ENCODE measurements around the gene COMMD9. TPM values are rescaled to one million over a fixed set of nuclear protein-coding genes. Genes with fewer than 3 reads are reported as not detected.
A peak's percentile ranks its signal among the peaks of the same experiment; 100 is the strongest.

COMMD9 gene
- total RNA-seq, 1 experiment from 2014 or later = 80.1 TPM

DNA sequence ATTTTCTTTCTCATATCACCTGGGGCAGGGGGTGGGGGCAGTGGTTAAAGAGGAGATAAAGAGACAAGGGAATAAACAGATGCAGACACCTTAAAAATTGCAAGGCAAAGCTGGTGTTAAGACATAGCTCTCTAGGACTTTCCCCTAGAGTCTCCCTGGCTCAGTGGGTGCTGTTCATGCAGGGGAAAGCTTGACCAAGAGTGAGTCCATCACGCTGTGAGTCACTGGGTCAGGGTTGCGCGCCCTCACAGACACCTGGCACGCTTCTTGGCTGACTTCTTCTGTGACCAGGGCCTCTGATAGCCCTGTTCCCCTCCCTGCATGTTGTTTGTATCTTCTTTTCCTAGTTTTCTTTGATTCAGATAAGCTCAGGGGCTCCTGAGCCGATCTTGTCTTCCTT is 31.9 kb downstream of the COMMD9 start:
- peak; percentile 76 for DNase-seq (ENCODE audit: low read depth)

DNA sequence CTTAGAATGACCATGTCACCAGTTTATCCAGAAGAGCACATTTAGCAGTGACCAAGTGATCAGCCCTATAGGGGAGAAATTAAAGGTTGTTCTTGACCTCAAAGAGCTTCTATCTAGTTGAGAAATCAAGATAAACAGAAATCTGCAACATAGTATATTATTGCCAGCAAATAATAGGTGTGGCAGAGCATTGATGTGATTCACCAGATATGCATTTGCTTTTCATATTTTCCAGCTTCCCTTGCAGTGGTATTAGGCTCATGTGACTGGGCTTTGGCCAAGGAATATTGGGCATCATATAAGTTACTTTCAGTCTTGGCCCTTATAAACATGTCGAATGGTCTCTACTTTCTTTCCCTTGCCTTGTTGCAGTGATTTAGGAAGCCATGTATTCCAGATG is 34.5 kb downstream of the COMMD9 start:
- peak; percentile 36 for DNase-seq (ENCODE audit: low read depth)

DNA sequence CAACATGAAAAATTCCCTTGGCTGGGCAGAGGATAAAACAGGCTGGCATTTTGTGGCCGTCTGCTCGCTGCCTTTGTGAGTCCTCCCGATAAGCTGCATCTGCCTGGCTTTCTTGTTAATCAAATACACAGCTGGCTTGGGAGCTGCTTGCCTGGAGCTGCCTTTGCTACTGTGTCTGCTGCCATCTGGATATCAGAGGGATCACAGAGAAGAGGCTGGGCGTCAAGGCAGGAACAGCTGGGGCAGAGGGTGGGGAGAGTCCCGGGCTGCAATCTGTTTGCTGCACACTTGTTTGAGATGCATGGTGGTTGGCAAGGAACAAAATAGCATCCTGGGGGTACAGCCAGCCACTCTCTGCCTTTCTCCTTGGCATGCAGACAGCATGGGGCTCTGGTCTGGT is 36.0 kb downstream of the COMMD9 start:
- no peak for DNase-seq (ENCODE audit: low read depth)

DNA sequence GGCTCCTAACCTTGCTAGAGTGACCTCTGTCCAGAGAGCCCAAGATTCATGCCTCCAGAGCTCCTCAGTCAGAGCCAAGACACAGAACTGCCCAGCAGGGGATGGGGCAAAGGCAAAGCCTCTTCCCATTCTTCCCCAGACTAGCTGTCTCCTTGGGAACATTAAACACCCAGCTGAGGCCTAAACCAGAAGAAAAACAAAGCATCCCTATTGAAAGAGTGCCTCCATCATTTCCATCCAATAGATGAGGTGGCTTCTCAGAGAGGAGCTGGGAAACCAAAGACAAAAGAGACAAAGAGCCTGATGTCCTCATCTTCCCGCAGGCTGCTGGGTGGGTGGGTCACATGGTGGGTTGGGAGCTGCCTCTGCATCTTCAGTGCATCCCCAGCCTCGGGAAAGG is 37.4 kb downstream of the COMMD9 start:
- DNase-seq (ENCODE audit: low read depth) = no peak

DNA sequence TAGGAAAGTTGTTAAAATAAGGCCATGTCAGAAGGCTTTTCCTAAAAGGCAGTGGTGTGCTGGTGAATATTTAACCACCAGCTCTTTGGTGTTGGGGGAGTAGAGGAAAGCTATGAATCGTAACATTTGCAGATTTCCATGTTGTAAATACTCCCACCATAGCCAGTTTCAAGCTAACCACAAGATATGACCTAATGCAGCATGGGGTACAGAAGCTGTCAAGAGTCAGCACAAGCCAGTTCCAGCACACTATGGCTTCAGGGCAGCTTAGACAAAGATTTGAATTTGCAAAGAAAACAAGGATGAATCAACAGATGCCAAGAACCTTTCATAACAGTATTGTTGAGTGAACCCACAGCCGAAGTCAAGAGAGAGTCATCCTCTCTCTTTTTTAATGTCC is 40.0 kb downstream of the COMMD9 start:
- DNase-seq (ENCODE audit: low read depth) = peak; percentile 94

DNA sequence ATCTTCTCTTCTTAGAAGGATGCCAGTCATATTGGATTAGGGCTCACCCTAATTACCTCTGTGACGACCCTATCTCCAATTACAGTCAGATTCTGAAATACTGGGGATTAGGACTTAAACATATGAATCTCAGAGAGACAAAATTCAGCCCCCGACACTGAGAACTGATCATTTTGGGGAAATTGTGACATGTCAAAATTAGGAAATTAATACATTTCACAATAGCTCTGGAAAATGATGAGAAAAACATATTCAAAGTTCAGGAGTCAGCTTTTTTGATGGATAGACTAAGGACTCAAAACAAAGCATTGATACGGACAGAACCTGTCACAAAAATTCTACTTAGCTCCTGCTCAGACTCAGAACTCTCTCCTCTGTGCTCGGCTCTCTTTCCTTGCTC is 40.8 kb downstream of the COMMD9 start:
- no peak for DNase-seq (ENCODE audit: low read depth)

DNA sequence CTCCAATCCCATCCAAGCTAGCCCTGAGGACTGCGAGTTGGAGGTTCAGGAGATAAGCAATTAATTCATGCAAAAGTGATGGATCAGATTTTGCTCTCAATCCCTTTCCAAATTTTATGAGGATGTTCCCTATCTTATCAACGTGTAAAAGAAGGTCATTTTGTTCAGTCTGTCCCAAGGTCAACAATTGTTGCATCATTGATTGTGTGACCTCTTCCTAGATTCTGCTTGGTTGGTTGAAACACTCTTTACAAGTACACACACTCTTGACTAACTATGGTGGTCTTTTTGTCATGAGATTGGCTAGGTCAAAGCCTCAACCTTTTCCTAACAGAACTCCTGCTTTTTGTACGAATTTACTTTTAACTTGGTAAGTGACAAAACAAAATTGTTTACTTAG is 41.7 kb downstream of the COMMD9 start:
- no peak for DNase-seq (ENCODE audit: low read depth)

DNA sequence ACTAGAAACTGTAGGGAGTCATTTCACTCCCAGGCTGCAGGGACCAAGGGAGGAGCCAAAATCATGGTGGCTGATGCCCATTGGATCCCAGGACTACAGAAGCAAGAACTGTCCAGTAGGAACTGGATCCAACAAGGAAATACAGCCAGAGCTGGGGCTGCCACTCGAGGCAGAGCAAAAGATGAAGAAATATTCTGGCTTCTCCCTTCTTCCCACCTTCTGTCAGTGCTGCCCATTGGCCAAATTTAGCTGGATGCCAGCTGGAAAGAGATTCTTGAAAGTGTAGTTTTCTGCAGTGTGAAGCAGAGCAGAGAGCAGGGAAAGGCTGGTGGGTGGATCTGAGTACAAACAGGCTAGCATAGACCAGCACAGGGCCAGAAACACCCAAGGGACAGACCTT is 45.6 kb downstream of the COMMD9 start:
- no peak for DNase-seq (ENCODE audit: low read depth)

DNA sequence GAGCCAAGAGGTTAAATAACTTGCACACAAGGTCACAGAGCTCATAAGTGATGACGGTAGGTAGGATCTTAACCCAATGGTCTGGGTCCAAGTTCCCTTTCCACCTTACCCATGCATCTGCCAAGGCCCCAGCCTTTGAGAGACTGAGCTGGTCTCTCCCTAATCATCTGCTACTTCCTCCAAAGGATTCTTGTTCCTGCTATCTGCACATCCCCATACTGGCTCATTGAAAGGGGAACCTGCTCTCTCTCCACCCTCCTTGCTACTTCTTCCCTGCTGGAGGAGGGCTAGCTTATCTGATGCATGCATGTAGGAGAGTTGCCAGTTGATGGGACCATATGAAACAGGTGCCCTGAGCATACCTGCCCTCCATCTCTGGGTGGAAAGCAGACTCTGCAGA is 47.7 kb downstream of the COMMD9 start:
- no peak for DNase-seq (ENCODE audit: low read depth)

DNA sequence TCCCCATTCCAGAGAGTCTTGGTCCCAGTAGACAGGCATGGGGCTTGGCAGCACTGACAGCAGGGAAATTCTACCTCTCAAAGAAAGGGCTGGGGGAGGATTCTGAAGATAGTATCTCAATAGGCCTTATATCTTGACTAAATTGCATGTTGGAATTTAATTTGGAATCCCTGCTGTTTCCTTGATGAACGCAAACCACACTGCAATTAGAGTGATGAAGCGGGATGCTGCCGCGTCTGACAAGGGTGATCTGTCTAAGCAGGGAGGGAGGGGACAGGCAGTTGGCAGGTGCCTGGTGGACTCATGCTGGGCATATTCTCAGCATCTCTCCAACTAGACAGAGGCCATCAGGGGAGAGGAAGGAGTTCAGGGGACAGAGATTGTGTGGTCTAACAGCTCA is 48.4 kb downstream of the COMMD9 start:
- peak; percentile 15 for DNase-seq (ENCODE audit: low read depth)

DNA sequence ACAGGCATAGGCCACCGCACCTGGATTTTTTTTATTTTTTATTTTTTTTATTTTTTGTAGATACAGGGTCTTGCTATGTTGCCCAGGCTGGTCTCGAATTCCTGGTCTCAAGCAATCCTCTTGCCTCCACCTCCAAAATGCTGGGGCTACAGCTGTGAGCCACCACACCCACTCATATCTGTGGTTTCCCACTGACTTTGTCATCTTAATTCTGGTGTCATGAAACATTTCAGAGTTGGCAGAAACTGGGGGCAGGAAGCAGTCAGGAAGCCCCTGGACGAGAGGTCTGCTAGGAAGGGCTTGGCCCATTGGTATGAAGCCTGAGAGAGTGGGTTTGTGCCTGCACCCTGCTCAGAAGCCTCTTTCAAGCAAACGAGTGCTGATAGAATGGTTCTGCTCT is 49.1 kb downstream of the COMMD9 start:
- peak; percentile 31 for DNase-seq (ENCODE audit: low read depth)

DNA sequence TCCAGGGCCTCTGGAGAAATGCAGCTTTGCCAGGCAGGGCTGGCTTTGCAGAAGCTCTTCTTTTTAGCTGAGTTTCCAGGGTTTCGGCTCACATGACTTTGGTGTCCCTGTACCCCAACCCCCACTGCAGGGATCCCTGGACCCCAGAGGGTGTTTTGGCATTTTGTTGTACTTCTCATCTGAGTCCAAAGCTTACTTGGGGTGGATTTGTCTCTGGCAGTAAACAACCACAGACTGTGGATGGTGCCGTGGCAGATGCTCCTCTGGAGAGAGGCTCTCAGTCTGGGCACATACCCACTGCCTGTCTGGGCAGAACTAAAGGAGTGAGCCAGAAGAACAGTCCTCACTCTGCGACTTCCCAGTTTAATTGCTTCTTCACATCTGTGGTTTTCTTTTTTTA is 49.6 kb downstream of the COMMD9 start:
- no peak for DNase-seq (ENCODE audit: low read depth)

DNA sequence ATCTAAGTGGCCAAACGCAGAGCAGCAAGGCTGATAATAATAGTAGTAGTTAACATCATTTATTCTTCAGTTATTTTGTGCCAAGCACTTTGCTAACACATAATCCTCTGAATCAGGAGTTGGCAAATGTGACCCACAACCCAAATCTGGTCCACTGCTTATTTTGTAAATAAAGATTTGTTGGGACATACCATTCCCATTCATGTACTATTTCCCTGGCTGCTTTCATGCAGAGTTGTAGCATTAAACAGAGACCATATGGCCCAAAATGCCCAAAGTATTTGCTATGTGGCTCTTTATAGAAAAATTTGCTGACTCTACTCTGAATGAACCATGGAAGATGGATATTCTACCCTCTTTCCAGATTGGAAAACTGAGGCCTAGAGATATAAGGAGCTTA is 50.3 kb downstream of the COMMD9 start:
- DNase-seq (ENCODE audit: low read depth) = no peak

DNA sequence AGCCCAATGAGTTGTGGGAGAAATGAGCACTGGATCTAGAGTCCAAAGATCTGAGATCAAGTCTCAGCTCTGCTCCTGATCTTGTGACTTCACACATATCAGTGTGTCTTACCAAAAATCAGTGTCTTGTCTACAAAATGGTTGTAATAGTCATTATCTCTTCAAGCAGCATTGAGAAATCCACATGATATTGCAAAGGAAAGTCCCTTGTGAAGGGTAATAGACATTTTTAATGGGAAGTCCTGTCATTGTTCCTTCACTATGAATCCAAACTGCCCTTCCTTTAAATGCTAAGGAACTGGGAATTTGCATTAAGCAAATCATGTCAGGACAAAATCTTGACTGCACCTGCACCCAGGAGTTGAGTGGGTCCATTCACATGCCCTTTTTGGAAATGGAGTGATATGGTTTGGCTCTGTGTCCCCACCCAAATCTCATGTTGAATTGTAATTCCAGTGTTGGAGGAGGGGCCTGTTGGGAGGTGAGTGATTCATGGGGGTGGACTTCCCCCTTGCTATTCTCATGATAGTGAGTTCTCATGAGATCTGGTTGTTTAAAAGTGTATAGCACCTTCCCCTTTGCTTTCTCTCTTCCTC is 51.1 kb downstream of the COMMD9 start:
- no peak for DNase-seq (ENCODE audit: low read depth)

DNA sequence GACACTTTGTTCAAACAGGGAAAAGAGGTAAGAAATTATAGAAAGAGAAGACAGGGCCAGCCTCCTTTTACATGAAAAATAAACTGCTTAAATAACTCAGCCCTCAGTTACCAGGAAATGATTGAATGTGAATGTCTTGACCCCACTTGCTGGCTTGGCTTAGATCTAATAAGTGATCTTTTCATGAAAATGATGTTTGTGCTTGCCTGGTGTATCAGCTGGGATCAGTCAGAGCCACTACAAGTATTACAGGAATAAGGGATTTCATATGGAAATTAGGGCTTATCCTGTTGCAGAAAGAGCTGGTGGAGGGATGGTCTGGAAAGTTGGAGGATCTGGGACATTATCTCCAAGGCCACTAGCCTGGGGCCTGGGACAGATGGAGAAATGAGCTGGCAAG is 51.8 kb downstream of the COMMD9 start:
- no peak for DNase-seq (ENCODE audit: low read depth)

DNA sequence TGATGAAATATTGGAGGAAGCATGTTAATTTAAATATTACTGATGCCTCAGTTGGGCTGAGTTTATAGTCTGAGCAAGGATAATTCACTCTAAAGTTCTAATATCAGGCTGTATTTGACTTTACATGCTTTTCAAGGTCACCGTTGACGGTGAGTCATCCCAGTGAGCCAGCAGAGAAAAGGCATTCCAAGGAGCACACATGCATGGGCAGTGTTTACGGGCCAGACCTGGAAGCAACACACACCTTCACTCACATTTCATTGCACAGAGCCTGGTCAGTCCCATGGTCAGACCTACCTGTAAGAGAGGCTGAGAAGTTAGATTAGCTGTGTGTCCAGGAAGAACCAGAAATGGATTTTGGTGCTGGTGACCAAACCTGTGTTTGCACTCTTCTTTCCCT is 53.5 kb downstream of the COMMD9 start:
- DNase-seq (ENCODE audit: low read depth) = peak; percentile 63

DNA sequence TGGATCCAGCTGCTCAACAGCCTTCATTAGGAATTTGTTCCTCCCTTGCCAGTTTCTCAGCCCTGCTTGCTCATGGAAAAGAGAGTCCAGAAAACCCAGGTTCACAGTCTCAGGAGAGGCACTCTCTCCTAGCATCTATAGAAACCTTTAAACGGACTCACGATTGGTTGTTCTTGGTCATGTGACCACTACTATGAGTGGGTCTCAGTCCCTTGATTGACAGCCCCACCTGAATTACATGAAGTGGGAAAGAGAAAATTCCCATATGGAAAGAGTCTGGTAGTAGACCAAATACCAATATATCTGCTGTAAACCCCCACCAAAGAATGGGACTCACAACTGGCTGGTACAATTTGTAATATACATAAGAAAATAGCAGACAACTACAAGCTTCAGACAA is 54.4 kb downstream of the COMMD9 start:
- no peak for DNase-seq (ENCODE audit: low read depth)

DNA sequence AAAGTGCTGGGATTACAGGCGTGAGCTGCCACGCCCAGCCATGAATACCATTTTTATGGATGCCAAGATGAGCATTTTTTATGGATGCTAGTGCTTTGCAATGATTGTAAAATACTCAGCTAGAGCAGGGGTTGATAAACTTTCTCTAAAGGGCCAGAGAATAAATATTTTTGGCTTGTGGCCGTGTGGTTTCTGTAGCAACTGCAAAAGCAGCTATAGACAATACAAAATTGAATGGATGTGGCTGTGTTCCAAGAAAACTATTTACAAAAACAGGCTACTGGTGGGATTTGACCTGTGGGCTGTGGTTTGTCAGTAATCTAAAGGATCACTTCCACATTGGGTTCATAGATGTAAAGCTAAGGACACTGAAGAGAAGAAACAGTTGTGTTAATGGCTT is 56.0 kb downstream of the COMMD9 start:
- peak; percentile 82 for DNase-seq (ENCODE audit: low read depth)

DNA sequence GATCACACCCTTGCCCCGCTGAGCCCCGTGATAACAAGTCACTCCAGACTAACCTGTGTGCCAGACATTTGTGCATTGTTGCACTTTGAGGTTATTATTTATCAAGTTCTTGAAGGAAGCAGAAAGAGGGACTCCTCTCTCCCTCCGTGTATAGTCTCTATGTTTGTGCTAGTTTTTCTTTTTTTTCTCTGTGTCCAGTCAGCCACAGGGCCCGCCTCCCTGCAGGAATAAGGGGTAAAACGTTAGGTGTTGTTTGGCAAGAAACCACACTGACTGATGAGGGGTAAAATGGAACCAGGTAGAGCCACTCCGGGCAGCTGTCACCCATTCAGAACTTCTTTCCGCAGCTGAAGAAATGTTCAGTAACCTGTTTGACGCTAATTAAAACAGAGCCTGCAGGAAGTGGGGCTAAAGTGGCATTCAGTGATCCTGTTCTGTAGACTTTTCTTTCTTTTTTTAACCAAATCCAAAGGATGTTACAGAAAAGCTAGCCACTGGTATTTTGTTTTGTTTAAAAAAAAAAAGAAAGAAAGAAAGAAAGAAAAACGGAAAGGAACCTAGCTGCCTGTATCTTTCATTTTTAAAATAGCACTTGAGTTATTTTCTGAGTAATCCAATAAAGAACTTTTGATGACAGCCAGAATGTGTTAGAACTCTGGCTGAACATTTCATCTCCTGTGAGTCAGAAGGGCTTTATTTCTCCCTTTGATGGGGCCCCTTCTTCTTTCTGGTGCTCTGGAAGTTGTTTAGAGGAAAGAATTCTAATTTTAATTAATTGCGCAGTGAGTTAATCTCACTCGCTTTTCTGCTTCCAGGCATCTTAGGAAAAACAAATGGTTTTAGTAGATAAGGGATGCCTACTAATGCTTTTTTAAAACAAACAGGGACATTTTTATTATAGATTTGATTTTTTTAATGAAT is 58.2 kb downstream of the COMMD9 start:
- DNase-seq (ENCODE audit: low read depth) = peak; percentile 78

DNA sequence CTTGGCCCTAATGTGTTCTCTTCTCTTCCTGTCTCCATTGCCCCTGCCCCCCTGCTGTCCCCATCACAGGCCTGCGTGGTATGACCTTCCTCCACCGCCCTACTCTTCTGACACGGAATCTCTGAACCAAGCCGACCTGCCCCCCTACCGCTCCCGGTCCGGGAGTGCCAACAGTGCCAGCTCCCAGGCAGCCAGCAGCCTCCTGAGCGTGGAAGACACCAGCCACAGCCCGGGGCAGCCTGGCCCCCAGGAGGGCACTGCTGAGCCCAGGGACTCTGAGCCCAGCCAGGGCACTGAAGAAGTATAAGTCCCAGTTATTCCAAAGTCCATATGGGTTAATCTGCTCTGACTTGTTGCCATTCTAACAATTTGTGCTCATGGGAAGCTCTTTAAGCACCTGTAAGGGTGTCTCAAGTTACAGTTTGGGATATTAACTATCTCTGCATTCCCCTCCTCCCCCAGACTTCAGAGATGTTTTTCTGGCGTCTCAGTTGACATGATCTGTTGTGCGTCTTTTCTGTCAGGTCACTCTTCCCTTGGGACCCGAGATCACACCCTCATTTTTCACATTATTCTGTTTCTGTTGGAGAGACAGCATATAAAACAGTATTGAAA is 60.0 kb downstream of the COMMD9 start:
- DNase-seq (ENCODE audit: low read depth) = no peak

DNA sequence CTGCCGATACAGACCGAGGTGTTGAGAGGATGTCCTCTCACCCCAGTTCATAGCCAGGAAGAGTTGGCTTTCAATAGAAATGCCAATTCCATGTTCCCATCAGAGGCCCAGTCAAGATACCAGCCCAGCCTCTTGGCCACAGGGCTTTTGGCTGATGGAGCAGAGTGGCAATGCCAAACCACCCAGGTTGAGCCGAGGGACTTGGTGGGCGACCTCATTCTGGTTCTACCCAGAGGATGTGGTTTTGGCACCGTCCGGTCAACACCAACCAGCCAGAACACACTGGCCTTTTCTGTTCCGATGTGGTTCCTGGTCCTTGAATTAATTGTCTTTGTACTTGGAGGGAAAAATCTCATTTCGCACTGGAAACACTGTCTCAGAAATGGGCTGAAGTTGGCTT is 60.5 kb downstream of the COMMD9 start:
- DNase-seq (ENCODE audit: low read depth) = peak; percentile 47

DNA sequence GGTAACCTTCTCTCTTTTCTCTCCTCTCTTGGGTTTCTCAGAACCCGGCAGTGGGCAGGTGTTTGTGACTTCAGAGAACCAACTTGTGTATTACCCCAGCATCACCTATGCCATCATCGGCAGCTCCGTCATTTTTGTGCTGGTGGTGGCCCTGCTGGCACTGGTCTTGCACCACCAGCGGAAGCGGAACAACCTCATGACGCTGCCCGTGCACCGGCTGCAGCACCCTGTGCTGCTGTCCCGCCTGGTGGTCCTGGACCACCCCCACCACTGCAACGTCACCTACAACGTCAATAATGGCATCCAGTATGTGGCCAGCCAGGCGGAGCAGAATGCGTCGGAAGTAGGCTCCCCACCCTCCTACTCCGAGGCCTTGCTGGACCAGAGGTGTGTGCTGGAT is 62.2 kb downstream of the COMMD9 start:
- no peak for DNase-seq (ENCODE audit: low read depth)
